K562 (cell line): ENCODE results near the gene NAA80.

Source experiments
- PHF8 ChIP-seq: fragments of 200-600 bp; sonication (generic); IDR thresholded peaks from 2 replicates; pipeline ENCODE4 v1.6.1; 2012; ENCODE audit warnings: mixed run types, mild to moderate bottlenecking, inconsistent platforms, low read length, moderate library complexity, borderline replicate concordance
- SP1 ChIP-seq: sonication (generic); formaldehyde crosslinking; IDR thresholded peaks from 2 replicates; pipeline ENCODE4 v1.8.1; 2022; ENCODE audit warnings: mild to moderate bottlenecking, missing genetic modification reagents
- TAL1 ChIP-seq: fragments of 450-650 bp; IDR thresholded peaks from 2 replicates; pipeline ENCODE4 v1.6.1; 2016; ENCODE audit warnings: mild to moderate bottlenecking

DNA sequence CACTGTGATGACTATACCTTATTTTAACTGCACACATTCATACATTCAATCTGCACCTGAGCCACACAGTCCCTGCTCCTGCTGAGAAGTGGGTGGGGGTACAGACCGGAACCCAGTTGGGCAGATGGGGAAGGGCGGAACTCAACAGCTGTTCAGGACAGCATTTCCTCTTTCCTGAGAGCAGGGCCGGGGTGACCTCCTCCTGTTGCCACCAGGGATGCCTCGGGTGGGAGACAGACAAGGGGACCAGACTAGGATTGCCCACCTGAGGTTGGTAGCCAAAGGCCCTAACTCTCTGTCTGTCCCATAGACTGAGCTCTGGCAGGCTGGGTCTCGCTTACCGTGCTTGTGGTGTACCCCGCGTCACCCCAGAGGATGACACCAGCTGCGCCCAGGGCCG lies 19.4 kb upstream of the NAA80 start:
- TF ChIP-seq PHF8: no peak
- TF ChIP-seq SP1 (CRISPR knock-in tag): no peak
- no peak for TF ChIP-seq TAL1
